GM12878 (cell line): ENCODE data around the gene BRINP2. TPM values are rescaled to one million over a fixed set of nuclear protein-coding genes. Genes with fewer than 3 reads are reported as not detected.

Source experiments
- ATAC-seq: fragments of 200-7000 bp; cut with Tn5 transposase; 3 replicates; pipeline ENCODE4 v1.9.1; 2020; ENCODE audit warnings: mild to moderate bottlenecking, moderate library complexity
- BruUV-seq: library from RNA; stranded (reverse); fragments of 400-500 nt; replicated peaks from 2 replicates; lab custom pipeline; 2021; lab: Mats Ljungman, UMichigan
- CTCF ChIA-PET: fragments of 300-600 bp; sonication (Branson Sonifier 250); formaldehyde crosslinking; extraction: SDS; loops from one replicate; lab custom pipeline; 2021; ENCODE audit warnings: inconsistent platforms; lab: Yijun Ruan, JAX
- POLR2A ChIA-PET: fragments of 350-600 bp; formaldehyde crosslinking; extraction: SDS; loops from one replicate; lab custom pipeline; 2021; ENCODE audit warnings: inconsistent platforms; lab: Charles Lee
- RAD21 ChIA-PET: fragments of 300-600 bp; sonication (Branson Sonifier 250); formaldehyde crosslinking; loops from one replicate; lab custom pipeline; 2023; ENCODE audit warnings: antibody characterized with exemption; ENCODE audit not compliant: unreplicated experiment; lab: Charles Lee
- SMC1A ChIA-PET: fragments of 300-600 bp; sonication (Branson Sonifier 250); formaldehyde crosslinking; loops from one replicate; lab custom pipeline; 2023; ENCODE audit not compliant: unreplicated experiment, uncharacterized antibody; lab: Charles Lee
- DNase-seq: peaks from one replicate; pipeline ENCODE4 v3.0.0-alpha.2; 2011; ENCODE audit warnings: low read depth, low spot score
- FAIRE-seq: peaks from 3 replicates; lab custom pipeline; 2011; peaks lifted over from hg19 to GRCh38; lab: Jason Lieb, UNC
- H2AFZ ChIP-seq: 2 replicates; pipeline ENCODE4 v1.6.0; 2011; ENCODE audit warnings: low read depth, low read length, control low read depth; ENCODE audit not compliant: control insufficient read depth
- H3K27ac ChIP-seq: 2 replicates; pipeline ENCODE4 v1.5.1; 2011; ENCODE audit warnings: control low read depth; ENCODE audit not compliant: control insufficient read depth, insufficient read depth
- H3K27me3 ChIP-seq, 2 experiments: replicated peaks in 1 of 2; 2 replicates each; pipeline versions ENCODE4 v1.6.0 to v1.6.1; 2011; ENCODE audit warnings: low read length in 1 of 2; ENCODE audit not compliant: control insufficient read depth in 2 of 2, insufficient read depth in 2 of 2
- H3K36me3 ChIP-seq, 2 experiments: 2 replicates each; pipeline ENCODE4 v1.5.1; 2011; ENCODE audit warnings: low read length in 1 of 2; ENCODE audit not compliant: control insufficient read depth in 2 of 2, insufficient read depth in 2 of 2
- H3K4me1 ChIP-seq: 2 replicates; pipeline ENCODE4 v1.6.1; 2011; ENCODE audit warnings: mild to moderate bottlenecking, low read length, moderate library complexity, mixed read lengths; ENCODE audit not compliant: control insufficient read depth, insufficient read depth
- H3K4me2 ChIP-seq: 2 replicates; pipeline ENCODE4 v1.6.0; 2011; ENCODE audit warnings: control low read depth; ENCODE audit not compliant: control insufficient read depth, insufficient read depth
- H3K4me3 ChIP-seq: fragments of 200-600 bp; sonication (generic); 2 replicates; pipeline ENCODE4 v1.5.1; 2016
- H3K79me2 ChIP-seq: 2 replicates; pipeline ENCODE4 v1.6.0; 2011; ENCODE audit warnings: low read length; ENCODE audit not compliant: control insufficient read depth, insufficient read depth
- H3K9ac ChIP-seq: 2 replicates; pipeline ENCODE4 v1.8.0; 2011; ENCODE audit warnings: low read length, control low read depth, mixed read lengths; ENCODE audit not compliant: control insufficient read depth, insufficient read depth
- H3K9me3 ChIP-seq: replicated peaks from 3 replicates; pipeline ENCODE4 v1.5.1; 2011; ENCODE audit warnings: mild to moderate bottlenecking, low read length; ENCODE audit not compliant: control insufficient read depth, insufficient read depth
- H4K20me1 ChIP-seq: 2 replicates; pipeline ENCODE4 v1.6.0; 2011; ENCODE audit not compliant: control insufficient read depth, insufficient read depth
- BMI1 ChIP-seq: fragments of 450-650 bp; IDR thresholded peaks from 2 replicates; pipeline ENCODE4 v1.6.1; 2016; ENCODE audit warnings: mild to moderate bottlenecking, moderate library complexity, borderline replicate concordance
- IKZF1 ChIP-seq: fragments of 450-650 bp; conservative IDR thresholded peaks from 2 replicates; pipeline ENCODE4 v1.6.1; 2017; ENCODE audit warnings: antibody characterized with exemption, mild to moderate bottlenecking
- KAT2A ChIP-seq: conservative IDR thresholded peaks from 2 replicates; pipeline ENCODE4 v1.6.1; 2011; ENCODE audit warnings: low read depth, low read length; ENCODE audit not compliant: control insufficient read depth
- WGBS: methylation state at CpG from one replicate; pipeline ENCODE4 v1.1.6; 2016; ENCODE audit warnings: low lambda C conversion rate; ENCODE audit not compliant: insufficient replicate concordance, insufficient coverage; ENCODE audit errors: missing lambda C conversion rate; 5-methylcytosine and 5-hydroxymethylcytosine counted together
- in situ Hi-C: fragments of 300-500 bp; cut with MboI; formaldehyde crosslinking; loops from 9 replicates; pipeline ENCODE4 v1.14.3; 2018; ENCODE audit warnings: mixed read lengths
- intact Hi-C: fragments of 100-400 bp; cut with micrococcal nuclease; formaldehyde crosslinking; loops from one replicate; pipeline ENCODE4 v1.14.2; 2022; ENCODE audit not compliant: unreplicated experiment
- polyA plus RNA-seq, 11 experiments: library from polyadenylated mRNA; depleted of rRNA in 4 of 11; unstranded in 6 of 11; stranded (reverse) in 5 of 11; fragments of >200 nt; fragmentation: Nextera tagmentation in 4 of 11; fragmentation: Illumina TruSeq in 1 of 11; extraction: Ambion mirVana in 4 of 11; extraction: Trizol in 1 of 11; gene quantifications; 1 replicate in 1 of 11; 2 replicates in 10 of 11; pipeline versions ENCODE4 v1.2.1 to v1.2.3, GENCODE V29; 2011 to 2016; ENCODE audit warnings: inconsistent platforms in 2 of 11, missing spikeins in 2 of 11, low read depth in 1 of 11
- total RNA-seq, 4 experiments: library from RNA; depleted of rRNA in 3 of 4; stranded (reverse); fragments of >200 nt in 3 of 4; fragmentation: Illumina TruSeq in 1 of 4; extraction: Trizol in 1 of 4; gene quantifications; 2 replicates each; pipeline versions ENCODE4 v1.2.1 to v1.2.3, GENCODE V29; 2013 to 2021

Gene BRINP2
- total and polyA plus RNA-seq, 10 of the 15 experiments (the other 5 are each of a cell fraction or from before 2014, with no cell fraction given) = 0.03 TPM; not detected in 9

DNA sequence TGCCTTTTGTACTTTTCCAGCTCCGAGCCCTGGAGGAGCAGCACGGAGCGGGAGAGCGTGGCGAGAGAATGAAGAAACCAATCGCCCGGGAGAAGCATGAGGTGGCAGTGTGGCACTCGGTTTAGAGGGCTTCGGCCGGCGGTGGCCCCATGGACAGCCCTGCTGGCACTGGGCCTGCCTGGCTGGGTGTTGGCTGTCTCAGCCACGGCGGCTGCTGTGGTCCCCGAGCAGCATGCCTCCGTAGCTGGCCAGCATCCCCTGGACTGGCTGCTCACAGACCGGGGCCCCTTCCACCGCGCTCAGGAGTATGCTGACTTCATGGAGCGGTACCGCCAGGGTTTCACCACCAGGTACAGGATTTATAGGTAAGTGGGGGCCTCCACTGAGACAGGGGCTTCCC lies 59.0 kb downstream of the BRINP2 start:
- no peaks in the 10 kb centered on the region for H4K20me1 ChIP-seq
- H3K36me3 ChIP-seq = no peaks in the 10 kb centered on the region
- H3K4me3 ChIP-seq = no peak overlapping the region
- RAD21 ChIA-PET = no interaction called here
- CTCF ChIA-PET = no interaction called here
- ATAC-seq = no peak
- no peaks in the 10 kb centered on the region for H3K4me1 ChIP-seq
- no peak overlapping the region for H3K4me2 ChIP-seq
- H3K27ac ChIP-seq = no peak overlapping the region
- DNase-seq = no peak
- no TSS peak for BruUV-seq
- no peak for TF ChIP-seq BMI1
- SMC1A ChIA-PET = interaction anchor here (0.5 kb wide), 1 partner anchor 21 kb away, joined by 4 read pairs; no protein-coding TSS in a partner anchor
- intact Hi-C loops = no loop called here
- WGBS = 30% methylated on average over 17 of the region's 20 CpGs
- in situ Hi-C loops = no loop called here
- H3K9ac ChIP-seq = no peak overlapping the region
- H3K27me3 ChIP-seq = no peaks in the 10 kb centered on the region
- no peak for FAIRE-seq
- H3K9me3 ChIP-seq = no peaks in the 10 kb centered on the region
- H2AFZ ChIP-seq = no peak overlapping the region
- POLR2A ChIA-PET = no interaction called here
- H3K79me2 ChIP-seq = no peaks in the 10 kb centered on the region

DNA sequence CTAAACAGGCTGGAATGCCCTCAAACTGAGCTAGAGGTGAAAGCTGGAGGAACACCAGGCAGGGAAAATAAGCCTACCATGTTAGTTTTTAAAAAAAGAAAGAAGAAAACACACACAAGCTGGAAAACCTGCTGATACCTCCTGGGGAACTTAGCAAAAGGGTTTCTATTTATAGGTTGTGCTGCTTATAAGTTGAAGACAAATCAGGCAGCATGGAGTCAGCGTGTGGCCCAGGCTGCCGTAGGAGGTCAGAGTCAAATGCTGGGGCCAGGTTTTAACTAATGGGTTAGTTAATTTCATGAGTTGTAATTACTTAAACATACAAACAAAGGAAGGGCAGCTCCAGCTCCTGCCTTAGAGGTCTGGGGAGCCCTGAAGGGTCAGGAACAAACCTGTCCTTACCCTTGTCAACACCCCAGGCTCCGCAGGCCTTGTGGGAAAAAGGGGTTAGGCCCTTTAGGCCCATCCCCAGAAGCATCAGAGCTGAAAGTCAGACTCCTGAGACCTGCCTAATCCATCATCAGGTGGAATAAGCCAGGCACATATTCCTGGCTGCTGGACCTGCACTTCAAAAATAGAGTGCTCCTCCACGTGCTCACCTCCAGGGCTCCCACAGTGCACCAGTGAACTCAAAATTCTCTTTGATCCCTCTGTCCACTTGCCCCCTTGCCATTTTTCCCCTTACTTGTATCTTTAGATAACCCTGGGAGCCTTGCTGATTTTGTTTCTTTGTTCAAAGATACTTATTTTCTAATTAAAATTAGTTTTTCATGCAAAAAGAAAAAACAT lies 59.7 kb downstream of the BRINP2 start:
- H3K27me3 ChIP-seq = no peaks in the 10 kb centered on the region; a peak in 1 of 4 replicates
- SMC1A ChIA-PET = interaction anchor here (0.5 kb wide), 1 partner anchor 21 kb away, joined by 4 read pairs; no protein-coding TSS in a partner anchor
- H3K4me1 ChIP-seq = no peaks in the 10 kb centered on the region
- ATAC-seq (no peak), DNase-seq (no peak), FAIRE-seq (no peak)
- POLR2A ChIA-PET = no interaction called here
- no TSS peak for BruUV-seq
- TF ChIP-seq IKZF1 (no peak), KAT2A (no peak)
- H3K27ac ChIP-seq = no peak overlapping the region
- no peaks in the 10 kb centered on the region for H3K9me3 ChIP-seq
- 19% methylated on average over 4 of the region's 4 CpGs for WGBS
- RAD21 ChIA-PET = no interaction called here
- intact Hi-C loops = no loop called here
- CTCF ChIA-PET = no interaction called here
- H3K79me2 ChIP-seq = no peaks in the 10 kb centered on the region
- no peaks in the 10 kb centered on the region for H4K20me1 ChIP-seq
- H3K4me2 ChIP-seq = no peak overlapping the region
- H3K4me3 ChIP-seq = no peak overlapping the region
- no peak overlapping the region for H3K9ac ChIP-seq
- H3K36me3 ChIP-seq = no peaks in the 10 kb centered on the region
- in situ Hi-C loops = no loop called here
- H2AFZ ChIP-seq = no peak overlapping the region
